GM21515 (cell line): Measurements from ENCODE around the gene EPM2A.

Experiments used
- ATAC-seq: cut with Tn5 transposase; IDR thresholded peaks from one replicate; pipeline ENCODE4 v1.9.1; 2021; ENCODE audit not compliant: unreplicated experiment

The EPM2A gene

DNA sequence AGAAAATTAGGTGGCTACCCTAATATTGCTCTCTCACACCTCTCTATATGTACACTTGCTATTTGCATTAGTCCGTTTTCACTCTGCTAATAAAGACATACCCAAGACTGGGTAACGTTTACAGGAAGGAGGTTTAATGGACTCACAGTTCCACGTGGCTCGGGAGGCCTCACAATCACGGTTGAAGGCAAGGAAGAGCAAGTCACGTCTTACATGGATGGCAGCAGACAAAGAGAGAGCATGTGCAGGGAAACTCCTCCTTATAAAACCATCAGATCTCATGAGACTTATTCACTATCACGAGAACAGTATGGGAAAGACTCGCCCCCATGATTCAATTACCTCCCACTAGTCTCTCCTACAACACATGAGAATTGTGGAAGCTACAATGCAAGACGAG lies 53.4 kb downstream of the EPM2A start:
- no peak for ATAC-seq

- no peak for ATAC-seq
Observed at GRCh38 chr6:145673504-145673903, 61.8 kb downstream of the EPM2A start.

- no peak for ATAC-seq
Observed at GRCh38 chr6:145670311-145670710, 65.0 kb downstream of the EPM2A start.

GRCh38 chr6:145669627-145670034 lies 65.7 kb downstream of the EPM2A start:
- ATAC-seq: no peak

- no peak for ATAC-seq
Observed at GRCh38 chr6:145668844-145669243, 66.5 kb downstream of the EPM2A start.

GRCh38 chr6:145660676-145661075 lies 74.6 kb downstream of the EPM2A start:
- no peak for ATAC-seq

- no peak for ATAC-seq
Observed at GRCh38 chr6:145656128-145656527, 79.2 kb downstream of the EPM2A start.

GRCh38 chr6:145652572-145652971 lies 82.7 kb downstream of the EPM2A start:
- no peak for ATAC-seq

DNA sequence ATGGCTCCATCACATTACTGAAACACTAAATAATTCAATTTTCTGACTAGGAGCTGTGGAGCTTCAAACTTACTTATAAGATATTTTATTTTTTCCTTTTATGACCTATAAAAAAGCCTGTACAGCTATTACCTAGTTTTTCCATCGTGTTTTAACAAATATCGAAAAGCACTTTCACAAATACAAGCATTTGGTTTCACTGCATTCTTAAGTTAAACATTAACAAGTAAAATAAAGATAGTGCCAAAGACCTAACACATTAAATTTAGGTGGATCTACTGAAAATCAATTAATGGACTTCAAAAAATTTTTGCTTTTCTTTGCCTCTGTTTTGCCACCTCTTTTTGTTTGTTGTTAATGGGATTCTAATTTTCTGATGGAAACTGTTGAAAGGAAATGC lies 83.3 kb downstream of the EPM2A start:
- ATAC-seq: no peak

GRCh38 chr6:145648149-145648548 lies 87.2 kb downstream of the EPM2A start:
- ATAC-seq: no peak

- ATAC-seq: no peak
Observed at GRCh38 chr6:145647602-145648001, 87.7 kb downstream of the EPM2A start.

DNA sequence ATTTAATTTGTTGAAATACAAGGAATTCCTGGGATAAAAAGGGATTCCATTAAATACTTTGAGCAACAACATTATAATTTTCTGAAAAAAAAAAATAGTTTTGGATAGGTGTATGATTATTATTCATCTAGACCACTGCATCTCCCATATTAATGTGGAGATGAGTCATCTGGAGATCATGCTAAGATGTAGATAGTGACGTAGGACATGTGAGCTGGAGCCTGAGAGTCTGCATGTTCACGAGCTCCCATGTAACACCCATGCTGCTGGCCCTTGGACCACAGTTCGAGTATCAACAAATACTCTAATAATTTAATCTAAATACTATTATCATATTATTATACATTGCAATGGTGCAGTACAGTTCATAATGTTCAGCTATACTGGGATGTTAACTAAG lies 91.6 kb downstream of the EPM2A start:
- ATAC-seq: no peak

GRCh38 chr6:145633981-145634627 lies 101.2 kb downstream of the EPM2A start:
- peak; percentile 94 for ATAC-seq

DNA sequence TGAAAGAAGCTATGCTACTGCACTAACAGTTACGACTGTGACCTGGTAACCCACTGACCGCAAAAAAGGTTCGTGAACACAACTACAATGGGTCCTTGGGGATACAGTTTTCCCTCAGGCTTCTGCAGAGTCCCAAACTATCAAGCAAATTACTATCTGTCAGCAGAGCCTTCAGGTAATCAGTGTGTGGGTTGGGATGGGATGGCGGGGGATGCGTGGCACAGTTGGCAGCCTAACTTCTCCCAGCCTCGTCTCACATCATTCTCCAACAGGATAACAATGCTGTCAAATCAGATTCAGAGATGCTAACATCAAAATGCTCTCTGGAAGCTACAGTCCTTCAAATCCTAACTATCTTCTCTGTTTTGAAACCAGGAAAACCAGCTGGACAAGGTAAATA lies 102.3 kb downstream of the EPM2A start:
- ATAC-seq: no peak

- no peak for ATAC-seq
Observed at GRCh38 chr6:145631374-145631773, 103.9 kb downstream of the EPM2A start.

GRCh38 chr6:145630598-145630997 lies 104.7 kb downstream of the EPM2A start:
- ATAC-seq: no peak

GRCh38 chr6:145629478-145629877 lies 105.8 kb downstream of the EPM2A start:
- no peak for ATAC-seq

GRCh38 chr6:145627451-145627850 lies 107.9 kb downstream of the EPM2A start:
- no peak for ATAC-seq

- no peak for ATAC-seq
Observed at GRCh38 chr6:145626857-145627256, 108.5 kb downstream of the EPM2A start.

GRCh38 chr6:145623231-145623630 lies 112.1 kb downstream of the EPM2A start:
- no peak for ATAC-seq

GRCh38 chr6:145621776-145622175 lies 113.5 kb downstream of the EPM2A start:
- peak; percentile 84 for ATAC-seq

GRCh38 chr6:145620088-145620487 lies 115.2 kb downstream of the EPM2A start:
- no peak for ATAC-seq

- ATAC-seq: no peak
Observed at GRCh38 chr6:145609521-145609920, 125.8 kb downstream of the EPM2A start.
